Thymus (tissue), 11 donors: ENCODE measurements around the gene SEPSECS. TPM values are rescaled to one million over a fixed set of nuclear protein-coding genes. Genes with fewer than 3 reads are reported as not detected.
A peak's percentile ranks its signal among the peaks of the same experiment; 100 is the strongest.

Source experiments
- DNase-seq, 9 donors: peaks; one replicate each; pipeline ENCODE4 v3.0.0-alpha.2; 2013; ENCODE audit warnings: low spot score in 9 of 9, low read depth in 6 of 9, missing footprints in 1 of 9
- H3K27ac ChIP-seq, 2 donors: one replicate each; pipeline ENCODE4 v1.5.1; 2013; ENCODE audit warnings: control low read depth in 1 of 2, low read depth in 1 of 2, low read length in 1 of 2, mild to moderate bottlenecking in 1 of 2, moderate library complexity in 1 of 2
- H3K27me3 ChIP-seq, 2 donors: one replicate each; pipeline ENCODE4 v1.5.1; 2013; ENCODE audit warnings: low read length in 1 of 2; ENCODE audit not compliant: control insufficient read depth in 2 of 2, insufficient read depth in 1 of 2
- H3K36me3 ChIP-seq, 2 donors: one replicate each; pipeline ENCODE4 v1.5.1; 2013; ENCODE audit warnings: low read length in 1 of 2, mild to moderate bottlenecking in 1 of 2, moderate library complexity in 1 of 2; ENCODE audit not compliant: control insufficient read depth in 2 of 2, insufficient read depth in 2 of 2
- H3K4me1 ChIP-seq, 2 donors: one replicate each; pipeline ENCODE4 v1.5.1; 2013; ENCODE audit warnings: low read length in 2 of 2; ENCODE audit not compliant: control insufficient read depth in 2 of 2, insufficient read depth in 2 of 2
- H3K4me3 ChIP-seq, 2 donors: one replicate each; pipeline ENCODE4 v1.5.1; 2013; ENCODE audit warnings: low read length in 2 of 2, control low read depth in 1 of 2, mild to moderate bottlenecking in 1 of 2
- H3K9me3 ChIP-seq, 2 donors: one replicate each; pipeline ENCODE4 v1.5.1; 2013; ENCODE audit warnings: low read length in 1 of 2, mild to moderate bottlenecking in 1 of 2; ENCODE audit not compliant: control insufficient read depth in 2 of 2, insufficient read depth in 1 of 2
- WGBS: extraction: QIAGEN DNeasy Blood & Tissue Kit; methylation state at CpG from one replicate; pipeline ENCODE4 v1.1.7; 2013; 5-methylcytosine and 5-hydroxymethylcytosine counted together
- polyA plus RNA-seq: library from polyadenylated mRNA; stranded (reverse); fragments of 200-250 nt; gene quantifications from one replicate; pipeline ENCODE4 v1.2.3, GENCODE V29; 2013
- total RNA-seq: library from RNA; stranded (reverse); fragments of 120-200 nt; gene quantifications from one replicate; pipeline ENCODE4 v1.2.4, GENCODE V29; 2013
- donor health status: healthy.

SEPSECS gene
- total and polyA plus RNA-seq, 2 donors: 14.5 to 15.8 TPM

- DNase-seq: peak in 1 of 9 donors; percentile 16
These were observed 61.0 kb downstream of the SEPSECS start for GRCh38 chr4:25098964-25099891.

GRCh38 chr4:25096981-25097443 lies 63.2 kb downstream of the SEPSECS start:
- Histone ChIP-seq H3K9me3 (no peaks in the 10 kb centered on the region), H3K27me3 (no peaks in the 10 kb centered on the region), H3K36me3 (no peaks in the 10 kb centered on the region), H3K27ac (no peak overlapping the region), H3K4me1 (peaks cover 0 to 3% of the 10 kb centered on the region in 2 donors), H3K4me3 (no peak overlapping the region)
- DNase-seq: no peak
- WGBS: 81% methylated on average over 11 of the region's 11 CpGs

More at GRCh38 chr4:25098964-25099891, 61.0 kb downstream of the SEPSECS start:
- Histone ChIP-seq H3K4me1 (peaks cover 0 to 7% of the 10 kb centered on the region in 2 donors), H3K4me3 (no peak overlapping the region), H3K36me3 (no peaks in the 10 kb centered on the region), H3K9me3 (no peaks in the 10 kb centered on the region), H3K27ac (peak overlapping the region; percentile 2 to 38), H3K27me3 (no peaks in the 10 kb centered on the region)
- 80% methylated on average over 10 of the region's 10 CpGs for WGBS

- Histone ChIP-seq H3K27ac (no peak overlapping the region), H3K9me3 (no peaks in the 10 kb centered on the region), H3K27me3 (no peaks in the 10 kb centered on the region), H3K4me1 (peaks cover 0 to 3% of the 10 kb centered on the region in 2 donors), H3K4me3 (no peak overlapping the region), H3K36me3 (no peaks in the 10 kb centered on the region)
- no peak for DNase-seq
- 95% methylated on average over 23 of the region's 23 CpGs for WGBS
These were observed 63.8 kb downstream of the SEPSECS start for GRCh38 chr4:25096251-25096980.

GRCh38 chr4:25095837-25096236 lies 64.4 kb downstream of the SEPSECS start:
- H3K27me3 ChIP-seq: no peaks in the 10 kb centered on the region
- no peak overlapping the region for H3K27ac ChIP-seq
- no peaks in the 10 kb centered on the region for H3K36me3 ChIP-seq
- peaks cover 0 to 3% of the 10 kb centered on the region in 2 donors for H3K4me1 ChIP-seq
- no peaks in the 10 kb centered on the region for H3K9me3 ChIP-seq
- no peak overlapping the region for H3K4me3 ChIP-seq
- no peak for DNase-seq
- WGBS: 97% methylated on average over 24 of the region's 24 CpGs

GRCh38 chr4:25092139-25092538 lies 68.1 kb downstream of the SEPSECS start:
- no peaks in the 10 kb centered on the region for H3K9me3 ChIP-seq
- H3K36me3 ChIP-seq: no peaks in the 10 kb centered on the region
- H3K27ac ChIP-seq: no peak overlapping the region
- 69% methylated on average over 3 of the region's 3 CpGs for WGBS
- H3K4me3 ChIP-seq: no peak overlapping the region
- peaks cover 3 to 16% of the 10 kb centered on the region in 2 donors for H3K4me1 ChIP-seq
- DNase-seq: no peak
- H3K27me3 ChIP-seq: peaks cover 9 to 29% of the 10 kb centered on the region in 2 donors

GRCh38 chr4:25090516-25090915 lies 69.7 kb downstream of the SEPSECS start:
- H3K27ac ChIP-seq: no peak overlapping the region
- WGBS: 98% methylated on average over 2 of the region's 2 CpGs
- no peak for DNase-seq
- H3K4me3 ChIP-seq: no peak overlapping the region
- no peaks in the 10 kb centered on the region for H3K36me3 ChIP-seq
- peaks cover 3 to 17% of the 10 kb centered on the region in 2 donors for H3K4me1 ChIP-seq
- H3K9me3 ChIP-seq: no peaks in the 10 kb centered on the region
- peaks cover 9 to 32% of the 10 kb centered on the region in 2 donors for H3K27me3 ChIP-seq

- Histone ChIP-seq H3K4me3 (no peak overlapping the region), H3K27ac (no peak overlapping the region), H3K4me1 (peaks cover 3 to 17% of the 10 kb centered on the region in 2 donors), H3K36me3 (no peaks in the 10 kb centered on the region), H3K27me3 (peaks cover 9 to 32% of the 10 kb centered on the region in 2 donors), H3K9me3 (no peaks in the 10 kb centered on the region)
- 85% methylated on average over 14 of the region's 14 CpGs for WGBS
- no peak for DNase-seq
These were observed 71.0 kb downstream of the SEPSECS start for GRCh38 chr4:25089051-25089763.

GRCh38 chr4:25088093-25088952 lies 71.9 kb downstream of the SEPSECS start:
- H3K27me3 ChIP-seq: peaks cover 9 to 32% of the 10 kb centered on the region in 2 donors
- no peak overlapping the region for H3K4me3 ChIP-seq
- no peaks in the 10 kb centered on the region for H3K36me3 ChIP-seq
- H3K9me3 ChIP-seq: no peaks in the 10 kb centered on the region
- peaks cover 3 to 17% of the 10 kb centered on the region in 2 donors for H3K4me1 ChIP-seq
- DNase-seq: peak in 4 of 9 donors; percentile 4 to 50 (median 27)
- no peak overlapping the region for H3K27ac ChIP-seq
- 12% methylated on average over 41 of the region's 41 CpGs for WGBS
